Neutrophil (primary cell): ENCODE measurements around the gene ERVW-1.

Experiments used
- H3K27ac ChIP-seq: fragments of 200-600 bp; sonication (generic); 2 replicates; pipeline ENCODE4 v1.5.1; 2016; ENCODE audit warnings: mild to moderate bottlenecking, moderate library complexity
- H3K27me3 ChIP-seq: fragments of 200-600 bp; sonication (generic); 2 replicates; pipeline ENCODE4 v1.6.0; 2016; ENCODE audit warnings: mild to moderate bottlenecking
- H3K36me3 ChIP-seq: fragments of 200-600 bp; sonication (generic); 2 replicates; pipeline ENCODE4 v1.5.1; 2017
- H3K4me1 ChIP-seq, 2 experiments: fragments of 200-600 bp in 1 of 2; sonication (generic) in 1 of 2; 1 replicate in 1 of 2; 2 replicates in 1 of 2; pipeline versions ENCODE4 v1.5.1 to v1.6.1; 2013 to 2016; ENCODE audit warnings: low read depth in 1 of 2, low read length in 1 of 2, mild to moderate bottlenecking in 1 of 2, moderate library complexity in 1 of 2; ENCODE audit not compliant: control insufficient read depth in 1 of 2, insufficient read depth in 1 of 2
- H3K4me3 ChIP-seq, 2 experiments: fragments of 200-600 bp in 1 of 2; sonication (generic) in 1 of 2; 1 replicate in 1 of 2; 2 replicates in 1 of 2; pipeline ENCODE4 v1.5.1; 2013 to 2016; ENCODE audit warnings: low read depth in 1 of 2, low read length in 1 of 2, mild to moderate bottlenecking in 1 of 2, moderate library complexity in 1 of 2
- H3K9me3 ChIP-seq: fragments of 200-600 bp; sonication (generic); 2 replicates; pipeline ENCODE4 v1.5.1; 2016
- TF ChIP-seq, protein P1 (sequence below): fragments of 200-600 bp; sonication (generic); IDR thresholded peaks from 2 replicates; pipeline ENCODE4 v1.5.1; 2016; ENCODE audit warnings: antibody characterized with exemption

ERVW-1 gene

GRCh38 chr7:92506363-92506762 is 28.6 kb upstream of the ERVW-1 start:
- no peaks in the 10 kb centered on the region for H3K4me1 ChIP-seq
- H3K36me3 ChIP-seq = peaks cover 38% of the 10 kb centered on the region
- H3K4me3 ChIP-seq = no peak overlapping the region
- TF ChIP-seq, protein P1, sequence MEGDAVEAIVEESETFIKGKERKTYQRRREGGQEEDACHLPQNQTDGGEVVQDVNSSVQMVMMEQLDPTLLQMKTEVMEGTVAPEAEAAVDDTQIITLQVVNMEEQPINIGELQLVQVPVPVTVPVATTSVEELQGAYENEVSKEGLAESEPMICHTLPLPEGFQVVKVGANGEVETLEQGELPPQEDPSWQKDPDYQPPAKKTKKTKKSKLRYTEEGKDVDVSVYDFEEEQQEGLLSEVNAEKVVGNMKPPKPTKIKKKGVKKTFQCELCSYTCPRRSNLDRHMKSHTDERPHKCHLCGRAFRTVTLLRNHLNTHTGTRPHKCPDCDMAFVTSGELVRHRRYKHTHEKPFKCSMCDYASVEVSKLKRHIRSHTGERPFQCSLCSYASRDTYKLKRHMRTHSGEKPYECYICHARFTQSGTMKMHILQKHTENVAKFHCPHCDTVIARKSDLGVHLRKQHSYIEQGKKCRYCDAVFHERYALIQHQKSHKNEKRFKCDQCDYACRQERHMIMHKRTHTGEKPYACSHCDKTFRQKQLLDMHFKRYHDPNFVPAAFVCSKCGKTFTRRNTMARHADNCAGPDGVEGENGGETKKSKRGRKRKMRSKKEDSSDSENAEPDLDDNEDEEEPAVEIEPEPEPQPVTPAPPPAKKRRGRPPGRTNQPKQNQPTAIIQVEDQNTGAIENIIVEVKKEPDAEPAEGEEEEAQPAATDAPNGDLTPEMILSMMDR = no peak
- H3K9me3 ChIP-seq = no peaks in the 10 kb centered on the region
- no peaks in the 10 kb centered on the region for H3K27me3 ChIP-seq
- no peak overlapping the region for H3K27ac ChIP-seq

GRCh38 chr7:92504563-92504962 is 26.8 kb upstream of the ERVW-1 start:
- Histone ChIP-seq H3K4me3 (no peak overlapping the region), H3K4me1 (no peaks in the 10 kb centered on the region), H3K36me3 (peaks cover 48% of the 10 kb centered on the region), H3K27ac (no peak overlapping the region), H3K27me3 (no peaks in the 10 kb centered on the region), H3K9me3 (no peaks in the 10 kb centered on the region)
- TF ChIP-seq, protein P1 = no peak

DNA sequence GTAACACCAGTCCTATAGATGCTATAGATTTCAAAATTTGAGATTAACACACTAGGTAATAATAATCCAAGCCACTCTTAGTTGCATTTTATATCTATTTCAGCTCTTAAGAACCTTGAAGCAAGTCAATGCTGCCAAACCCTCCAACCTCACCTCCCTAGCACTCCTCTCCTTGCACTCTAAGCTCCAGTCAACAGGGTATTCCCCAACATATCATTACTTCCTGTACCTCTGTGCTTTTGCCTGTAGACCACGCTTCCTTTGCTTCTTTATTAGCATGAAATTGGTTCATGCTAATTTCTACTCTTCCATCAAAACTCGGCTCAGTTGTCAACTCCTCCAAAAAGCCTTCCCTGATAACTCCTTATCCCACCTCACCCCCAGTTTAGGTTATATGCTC is 26.0 kb upstream of the ERVW-1 start:
- Histone ChIP-seq H3K27me3 (no peaks in the 10 kb centered on the region), H3K9me3 (no peaks in the 10 kb centered on the region), H3K27ac (no peak overlapping the region), H3K4me1 (no peaks in the 10 kb centered on the region), H3K4me3 (no peak overlapping the region), H3K36me3 (peaks cover 51% of the 10 kb centered on the region)
- TF ChIP-seq, protein P1 = no peak

GRCh38 chr7:92498557-92498956 is 20.8 kb upstream of the ERVW-1 start:
- Histone ChIP-seq H3K4me3 (no peak overlapping the region), H3K4me1 (no peaks in the 10 kb centered on the region), H3K36me3 (peaks cover 62% of the 10 kb centered on the region), H3K9me3 (no peaks in the 10 kb centered on the region), H3K27me3 (no peaks in the 10 kb centered on the region), H3K27ac (no peak overlapping the region)
- TF ChIP-seq, protein P1 = no peak

- TF ChIP-seq, protein P1 = no peak
- H3K36me3 ChIP-seq = peaks cover 67% of the 10 kb centered on the region
- no peaks in the 10 kb centered on the region for H3K27me3 ChIP-seq
- H3K4me3 ChIP-seq = no peak overlapping the region
- no peaks in the 10 kb centered on the region for H3K9me3 ChIP-seq
- H3K4me1 ChIP-seq = no peaks in the 10 kb centered on the region
- no peak overlapping the region for H3K27ac ChIP-seq
Observed at GRCh38 chr7:92496876-92497275, 19.1 kb upstream of the ERVW-1 start.

GRCh38 chr7:92489634-92490033 is 11.9 kb upstream of the ERVW-1 start:
- H3K4me3 ChIP-seq = no peak overlapping the region
- no peaks in the 10 kb centered on the region for H3K27me3 ChIP-seq
- TF ChIP-seq, protein P1 = no peak
- peaks cover 81% of the 10 kb centered on the region for H3K36me3 ChIP-seq
- H3K27ac ChIP-seq = no peak overlapping the region
- H3K4me1 ChIP-seq = no peaks in the 10 kb centered on the region
- no peaks in the 10 kb centered on the region for H3K9me3 ChIP-seq
